ENCODE measurements around the gene CALD1.

The CALD1 gene

GRCh38 chr7:134778941-134779740, at the start of gene CALD1:
CALD1 (plus strand) TSS chr7:134779634; CDS start chr7:134867734, 88,100 bp downstream.
- peak in 35 of 56 donors; percentile 2 to 73 (median 13) for DNase-seq

GRCh38 chr7:134729895-134730294, 49.5 kb upstream of the CALD1 start:
- DNase-seq: no peak

GRCh38 chr7:134730411-134730829, 49.0 kb upstream of the CALD1 start:
- DNase-seq: no peak

GRCh38 chr7:134731616-134732015, 47.8 kb upstream of the CALD1 start:
- DNase-seq: no peak

- DNase-seq: no peak
These were observed 46.7 kb upstream of the CALD1 start for GRCh38 chr7:134732728-134733127.

- DNase-seq: no peak
These were observed 43.1 kb upstream of the CALD1 start for GRCh38 chr7:134736381-134736780.

GRCh38 chr7:134737566-134738345, 41.7 kb upstream of the CALD1 start:
- DNase-seq: no peak

GRCh38 chr7:134739362-134739761, 40.1 kb upstream of the CALD1 start:
- DNase-seq: no peak

GRCh38 chr7:134740376-134740775, 39.1 kb upstream of the CALD1 start:
- no peak for DNase-seq

- no peak for DNase-seq
These were observed 37.4 kb upstream of the CALD1 start for GRCh38 chr7:134741907-134742635.

GRCh38 chr7:134742688-134743350, 36.6 kb upstream of the CALD1 start:
- DNase-seq: no peak

- no peak for DNase-seq
These were observed 34.9 kb upstream of the CALD1 start for GRCh38 chr7:134744569-134744968.

- no peak for DNase-seq
These were observed 32.1 kb upstream of the CALD1 start for GRCh38 chr7:134747326-134747725.

GRCh38 chr7:134750083-134751062, 29.1 kb upstream of the CALD1 start:
- peak in 38 of 56 donors; percentile 3 to 67 (median 21) for DNase-seq

- DNase-seq: no peak
These were observed 27.3 kb upstream of the CALD1 start for GRCh38 chr7:134752006-134752760.

- peak in 8 of 56 donors; percentile 1 to 26 (median 8) for DNase-seq
These were observed 23.9 kb upstream of the CALD1 start for GRCh38 chr7:134755422-134756022.

GRCh38 chr7:134757938-134758337, 21.5 kb upstream of the CALD1 start:
- no peak for DNase-seq

GRCh38 chr7:134758981-134759380, 20.5 kb upstream of the CALD1 start:
- no peak for DNase-seq

GRCh38 chr7:134761266-134761665, 18.2 kb upstream of the CALD1 start:
- DNase-seq: no peak
